ENCODE data around the gene ILF2.
A peak's percentile ranks its signal among the peaks of the same experiment; 100 is the strongest.

ILF2 gene

DNA sequence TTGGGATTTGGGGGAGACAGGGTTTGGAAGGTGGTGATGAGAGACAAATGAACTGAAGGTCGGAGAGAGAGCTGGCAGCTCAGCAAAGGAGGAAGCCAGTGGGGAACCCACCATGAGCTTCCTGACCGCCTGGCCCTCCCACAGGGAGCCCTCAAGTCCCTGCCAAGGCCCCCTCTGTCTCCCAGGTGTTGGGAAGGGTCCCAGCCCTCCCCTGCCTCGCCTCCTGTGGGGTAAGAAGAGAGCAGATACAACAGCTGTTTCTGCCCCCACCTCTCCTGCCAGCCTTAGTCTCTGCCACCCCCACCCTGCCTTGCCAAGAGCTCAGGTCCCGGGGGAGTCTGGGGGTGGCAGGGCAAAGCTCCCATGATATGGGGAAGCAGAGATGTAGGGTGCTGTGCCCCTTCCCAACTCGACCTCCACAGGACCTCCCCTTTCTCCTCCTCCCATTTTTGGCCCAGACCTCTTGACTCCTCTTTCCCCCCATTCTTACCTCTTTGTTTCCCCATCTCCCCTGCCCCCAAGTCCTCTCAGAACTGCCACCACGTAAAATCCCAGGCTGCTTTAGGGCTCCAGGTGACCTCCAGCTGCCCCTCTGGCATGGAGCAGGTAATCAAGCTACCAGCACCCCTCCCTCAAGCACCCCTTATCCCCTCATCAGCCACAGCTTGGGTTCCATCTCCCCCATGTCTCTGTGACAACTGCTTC lies 42.0 kb downstream of the ILF2 start:
- Histone ChIP-seq H3K9me3 (ENCODE audit: control insufficient read depth in 2 of 2, low read length in 2 of 2) (no peaks in the 10 kb centered on the region), H3K27me3 (ENCODE audit: control insufficient read depth in 2 of 2, insufficient read depth in 2 of 2, low read length in 2 of 2) (no peaks in the 10 kb centered on the region), H3K36me3 (ENCODE audit: control insufficient read depth in 2 of 2, insufficient read depth in 2 of 2, low read length in 2 of 2) (peaks cover 1 to 2% of the 10 kb centered on the region in 2 donors), H3K9ac (ENCODE audit: low read depth in 1 of 2, low read length in 2 of 2) (no peak overlapping the region), H3K4me3 (ENCODE audit: low read length in 2 of 2) (no peak overlapping the region), H3K4me1 (ENCODE audit: control insufficient read depth in 2 of 2, insufficient read depth in 2 of 2, low read length in 2 of 2) (peaks cover 38 to 43% of the 10 kb centered on the region in 2 donors), H3K27ac (ENCODE audit: low read depth in 2 of 2, low read length in 2 of 2) (no peak overlapping the region)

DNA sequence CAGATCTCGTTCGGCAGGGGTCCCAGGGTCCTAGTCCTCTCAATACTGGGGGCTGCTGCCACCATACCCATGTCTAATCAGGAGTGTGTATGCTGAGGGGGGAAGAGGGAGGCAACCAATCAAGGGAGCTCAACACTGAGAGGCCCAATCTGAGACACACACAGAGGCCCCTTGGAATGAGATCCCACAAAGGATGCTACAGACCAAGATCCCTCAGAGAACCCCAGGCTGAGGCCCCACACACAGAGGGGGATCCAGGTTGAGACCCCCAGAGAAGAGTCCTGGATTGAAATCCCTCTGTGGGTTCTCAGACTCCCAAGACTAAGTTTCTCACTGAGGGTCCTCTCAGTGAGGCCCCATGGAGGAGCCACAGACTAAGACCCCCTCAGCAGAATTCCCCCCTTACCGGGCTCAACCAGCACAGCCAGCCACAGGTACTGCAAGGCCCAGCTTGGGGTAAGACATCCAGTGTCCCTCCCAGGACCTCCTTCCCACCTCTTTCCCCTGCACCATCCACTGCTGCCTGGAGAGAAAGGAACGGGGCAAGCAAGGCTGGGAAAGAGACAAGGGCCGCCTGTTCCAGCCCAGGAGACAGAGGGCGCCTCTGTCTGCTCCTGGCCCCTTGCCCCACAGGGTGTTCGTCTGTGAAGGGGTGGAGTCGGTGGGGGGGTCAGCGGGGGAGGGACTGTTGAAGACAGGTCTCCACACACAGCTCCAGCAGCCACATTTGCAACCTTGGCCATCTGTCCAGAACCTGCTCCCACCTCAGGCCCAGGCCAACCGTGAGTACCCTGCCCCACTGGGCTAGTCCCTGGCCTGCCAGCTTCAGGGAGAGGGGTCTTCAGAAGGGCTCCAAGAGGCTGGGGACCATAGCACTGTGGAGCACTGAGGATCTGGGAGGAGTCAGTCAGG lies 42.8 kb downstream of the ILF2 start, which contains the start of gene S100A1:
Gene S100A1 (plus strand): TSS at position 720 of the 912 bp plus-strand sequence. CDS start 2,088 bp downstream, outside the sequence.
- peak within 1 kb of the TSS; percentile 76 to 85 for H3K4me3 ChIP-seq (ENCODE audit: low read length in 2 of 2)
- no peaks in the 10 kb centered on the region for H3K9me3 ChIP-seq (ENCODE audit: control insufficient read depth in 2 of 2, low read length in 2 of 2)
- peak within 1 kb of the TSS; percentile 85 to 95 for H3K9ac ChIP-seq (ENCODE audit: low read depth in 1 of 2, low read length in 2 of 2)
- no peaks in the 10 kb centered on the region for H3K27me3 ChIP-seq (ENCODE audit: control insufficient read depth in 2 of 2, insufficient read depth in 2 of 2, low read length in 2 of 2)
- peak within 1 kb of the TSS; percentile 79 to 92 for H3K27ac ChIP-seq (ENCODE audit: low read depth in 2 of 2, low read length in 2 of 2)
- peaks cover 31 to 37% of the 10 kb centered on the region in 2 donors for H3K4me1 ChIP-seq (ENCODE audit: control insufficient read depth in 2 of 2, insufficient read depth in 2 of 2, low read length in 2 of 2)
- peaks cover 2% of the 10 kb centered on the region in 2 donors for H3K36me3 ChIP-seq (ENCODE audit: control insufficient read depth in 2 of 2, insufficient read depth in 2 of 2, low read length in 2 of 2)

- Histone ChIP-seq H3K36me3 (ENCODE audit: control insufficient read depth in 2 of 2, insufficient read depth in 2 of 2, low read length in 2 of 2) (peaks cover 2% of the 10 kb centered on the region in 2 donors), H3K4me1 (ENCODE audit: control insufficient read depth in 2 of 2, insufficient read depth in 2 of 2, low read length in 2 of 2) (peaks cover 27 to 33% of the 10 kb centered on the region in 2 donors), H3K27me3 (ENCODE audit: control insufficient read depth in 2 of 2, insufficient read depth in 2 of 2, low read length in 2 of 2) (no peaks in the 10 kb centered on the region), H3K9me3 (ENCODE audit: control insufficient read depth in 2 of 2, low read length in 2 of 2) (no peaks in the 10 kb centered on the region), H3K27ac (ENCODE audit: low read depth in 2 of 2, low read length in 2 of 2) (peak within 1 kb of the TSS; percentile 79 to 92), H3K4me3 (ENCODE audit: low read length in 2 of 2) (peak within 1 kb of the TSS; percentile 76 to 85), H3K9ac (ENCODE audit: low read depth in 1 of 2, low read length in 2 of 2) (peak within 1 kb of the TSS; percentile 85 to 95)
Observed at GRCh38 chr1:153626904-153627714, 43.7 kb downstream of the ILF2 start, which contains the start of gene S100A13. Gene S100A13 (minus strand): TSS chr1:153627505. CDS start chr1:153626472, 1,033 bp downstream.

GRCh38 chr1:153626477-153626903 lies 44.3 kb downstream of the ILF2 start:
- peaks cover 25 to 32% of the 10 kb centered on the region in 2 donors for H3K4me1 ChIP-seq (ENCODE audit: control insufficient read depth in 2 of 2, insufficient read depth in 2 of 2, low read length in 2 of 2)
- peak overlapping the region; percentile 79 to 92 for H3K27ac ChIP-seq (ENCODE audit: low read depth in 2 of 2, low read length in 2 of 2)
- H3K4me3 ChIP-seq (ENCODE audit: low read length in 2 of 2) = peak overlapping the region; percentile 76 to 85
- peaks cover 2 to 4% of the 10 kb centered on the region in 2 donors for H3K36me3 ChIP-seq (ENCODE audit: control insufficient read depth in 2 of 2, insufficient read depth in 2 of 2, low read length in 2 of 2)
- no peaks in the 10 kb centered on the region for H3K9me3 ChIP-seq (ENCODE audit: control insufficient read depth in 2 of 2, low read length in 2 of 2)
- H3K27me3 ChIP-seq (ENCODE audit: control insufficient read depth in 2 of 2, insufficient read depth in 2 of 2, low read length in 2 of 2) = no peaks in the 10 kb centered on the region
- H3K9ac ChIP-seq (ENCODE audit: low read depth in 1 of 2, low read length in 2 of 2) = peak overlapping the region; percentile 85 to 95

- H3K36me3 ChIP-seq (ENCODE audit: control insufficient read depth in 2 of 2, insufficient read depth in 2 of 2, low read length in 2 of 2) = peaks cover 2 to 4% of the 10 kb centered on the region in 2 donors
- H3K27ac ChIP-seq (ENCODE audit: low read depth in 2 of 2, low read length in 2 of 2) = no peak overlapping the region
- no peaks in the 10 kb centered on the region for H3K9me3 ChIP-seq (ENCODE audit: control insufficient read depth in 2 of 2, low read length in 2 of 2)
- peaks cover 15 to 23% of the 10 kb centered on the region in 2 donors for H3K4me1 ChIP-seq (ENCODE audit: control insufficient read depth in 2 of 2, insufficient read depth in 2 of 2, low read length in 2 of 2)
- no peak overlapping the region for H3K4me3 ChIP-seq (ENCODE audit: low read length in 2 of 2)
- H3K27me3 ChIP-seq (ENCODE audit: control insufficient read depth in 2 of 2, insufficient read depth in 2 of 2, low read length in 2 of 2) = no peaks in the 10 kb centered on the region
- no peak overlapping the region for H3K9ac ChIP-seq (ENCODE audit: low read depth in 1 of 2, low read length in 2 of 2)
Observed at GRCh38 chr1:153624965-153625611, 45.7 kb downstream of the ILF2 start.

- H3K27ac ChIP-seq (ENCODE audit: low read depth in 2 of 2, low read length in 2 of 2) = no peak overlapping the region
- H3K9me3 ChIP-seq (ENCODE audit: control insufficient read depth in 2 of 2, low read length in 2 of 2) = no peaks in the 10 kb centered on the region
- H3K9ac ChIP-seq (ENCODE audit: low read depth in 1 of 2, low read length in 2 of 2) = no peak overlapping the region
- H3K4me3 ChIP-seq (ENCODE audit: low read length in 2 of 2) = no peak overlapping the region
- peaks cover 4 to 5% of the 10 kb centered on the region in 2 donors for H3K36me3 ChIP-seq (ENCODE audit: control insufficient read depth in 2 of 2, insufficient read depth in 2 of 2, low read length in 2 of 2)
- no peaks in the 10 kb centered on the region for H3K27me3 ChIP-seq (ENCODE audit: control insufficient read depth in 2 of 2, insufficient read depth in 2 of 2, low read length in 2 of 2)
- H3K4me1 ChIP-seq (ENCODE audit: control insufficient read depth in 2 of 2, insufficient read depth in 2 of 2, low read length in 2 of 2) = peaks cover 15 to 17% of the 10 kb centered on the region in 2 donors
Observed at GRCh38 chr1:153623101-153623500, 47.7 kb downstream of the ILF2 start.

DNA sequence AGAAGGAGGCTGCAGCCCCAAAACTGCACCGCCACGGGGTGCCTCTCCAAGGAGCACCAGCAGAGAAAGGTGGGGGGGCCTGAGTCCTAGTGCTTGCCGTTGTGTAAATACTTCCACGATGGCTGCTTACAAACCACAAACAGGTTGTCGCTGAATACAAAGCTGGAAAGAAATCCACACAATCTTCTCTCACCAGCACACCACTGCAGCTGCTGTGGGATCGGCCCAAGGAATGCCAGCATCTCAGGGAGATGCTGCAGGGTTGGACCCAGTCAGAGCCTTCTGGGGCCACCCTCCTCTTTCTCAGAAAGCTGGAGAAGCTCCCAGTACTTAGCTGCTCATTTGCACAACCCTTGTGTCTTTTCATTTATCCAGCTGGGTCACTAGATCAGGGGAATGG lies 51.6 kb downstream of the ILF2 start:
- H3K9me3 ChIP-seq (ENCODE audit: control insufficient read depth in 2 of 2, low read length in 2 of 2) = no peaks in the 10 kb centered on the region
- no peak overlapping the region for H3K9ac ChIP-seq (ENCODE audit: low read depth in 1 of 2, low read length in 2 of 2)
- H3K27ac ChIP-seq (ENCODE audit: low read depth in 2 of 2, low read length in 2 of 2) = no peak overlapping the region
- peaks cover 27 to 29% of the 10 kb centered on the region in 2 donors for H3K4me1 ChIP-seq (ENCODE audit: control insufficient read depth in 2 of 2, insufficient read depth in 2 of 2, low read length in 2 of 2)
- H3K27me3 ChIP-seq (ENCODE audit: control insufficient read depth in 2 of 2, insufficient read depth in 2 of 2, low read length in 2 of 2) = no peaks in the 10 kb centered on the region
- peaks cover 2 to 5% of the 10 kb centered on the region in 2 donors for H3K36me3 ChIP-seq (ENCODE audit: control insufficient read depth in 2 of 2, insufficient read depth in 2 of 2, low read length in 2 of 2)
- no peak overlapping the region for H3K4me3 ChIP-seq (ENCODE audit: low read length in 2 of 2)

DNA sequence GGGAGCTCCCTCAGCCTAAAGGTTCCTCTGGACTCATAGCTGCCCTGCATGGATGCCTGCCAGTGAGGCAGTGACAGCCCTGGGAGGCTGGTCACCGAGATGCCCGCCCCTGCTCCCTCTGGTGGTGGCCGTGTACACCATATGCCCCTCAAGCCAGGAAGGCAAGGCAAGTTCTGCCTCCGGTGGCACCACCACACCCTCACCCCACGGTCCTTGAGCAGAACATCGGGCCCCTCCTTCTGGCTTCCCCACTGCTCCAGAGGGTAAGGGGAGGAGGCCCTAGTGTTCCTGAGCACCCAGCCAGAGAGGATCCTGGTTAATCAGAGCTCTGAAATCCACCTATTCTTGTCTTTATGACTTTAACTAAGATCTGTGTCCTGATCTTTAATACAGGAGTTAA lies 53.1 kb downstream of the ILF2 start:
- Histone ChIP-seq H3K9ac (ENCODE audit: low read depth in 1 of 2, low read length in 2 of 2) (no peak overlapping the region), H3K4me1 (ENCODE audit: control insufficient read depth in 2 of 2, insufficient read depth in 2 of 2, low read length in 2 of 2) (peaks cover 32 to 36% of the 10 kb centered on the region in 2 donors)

GRCh38 chr1:153616917-153617311 lies 53.9 kb downstream of the ILF2 start:
- Histone ChIP-seq H3K27me3 (ENCODE audit: control insufficient read depth in 2 of 2, insufficient read depth in 2 of 2, low read length in 2 of 2) (no peaks in the 10 kb centered on the region), H3K4me1 (ENCODE audit: control insufficient read depth in 2 of 2, insufficient read depth in 2 of 2, low read length in 2 of 2) (peaks cover 32 to 36% of the 10 kb centered on the region in 2 donors), H3K4me3 (ENCODE audit: low read length in 2 of 2) (peak overlapping the region in 1 of 2 donors; percentile 67), H3K9ac (ENCODE audit: low read depth in 1 of 2, low read length in 2 of 2) (peak overlapping the region; percentile 14 to 81), H3K9me3 (ENCODE audit: control insufficient read depth in 2 of 2, low read length in 2 of 2) (no peaks in the 10 kb centered on the region), H3K27ac (ENCODE audit: low read depth in 2 of 2, low read length in 2 of 2) (peak overlapping the region; percentile 81 to 86), H3K36me3 (ENCODE audit: control insufficient read depth in 2 of 2, insufficient read depth in 2 of 2, low read length in 2 of 2) (peaks cover 1 to 2% of the 10 kb centered on the region in 2 donors)

More for the DNA sequence above, 53.1 kb downstream of the ILF2 start:
- H3K27ac ChIP-seq (ENCODE audit: low read depth in 2 of 2, low read length in 2 of 2) = peak overlapping the region in 1 of 2 donors; percentile 86
- no peaks in the 10 kb centered on the region for H3K9me3 ChIP-seq (ENCODE audit: control insufficient read depth in 2 of 2, low read length in 2 of 2)
- no peak overlapping the region for H3K4me3 ChIP-seq (ENCODE audit: low read length in 2 of 2)
- H3K27me3 ChIP-seq (ENCODE audit: control insufficient read depth in 2 of 2, insufficient read depth in 2 of 2, low read length in 2 of 2) = no peaks in the 10 kb centered on the region
- peaks cover 2% of the 10 kb centered on the region in 2 donors for H3K36me3 ChIP-seq (ENCODE audit: control insufficient read depth in 2 of 2, insufficient read depth in 2 of 2, low read length in 2 of 2)
